ENCODE data around the gene LMCD1. TPM values are rescaled to one million over a fixed set of nuclear protein-coding genes. Genes with fewer than 3 reads are reported as not detected.

The LMCD1 gene
- total and polyA plus RNA-seq, 2 of the 8 experiments (the other 6 are each of a cell fraction or from before 2014, with no cell fraction given): 12.3 to 26.5 TPM

DNA sequence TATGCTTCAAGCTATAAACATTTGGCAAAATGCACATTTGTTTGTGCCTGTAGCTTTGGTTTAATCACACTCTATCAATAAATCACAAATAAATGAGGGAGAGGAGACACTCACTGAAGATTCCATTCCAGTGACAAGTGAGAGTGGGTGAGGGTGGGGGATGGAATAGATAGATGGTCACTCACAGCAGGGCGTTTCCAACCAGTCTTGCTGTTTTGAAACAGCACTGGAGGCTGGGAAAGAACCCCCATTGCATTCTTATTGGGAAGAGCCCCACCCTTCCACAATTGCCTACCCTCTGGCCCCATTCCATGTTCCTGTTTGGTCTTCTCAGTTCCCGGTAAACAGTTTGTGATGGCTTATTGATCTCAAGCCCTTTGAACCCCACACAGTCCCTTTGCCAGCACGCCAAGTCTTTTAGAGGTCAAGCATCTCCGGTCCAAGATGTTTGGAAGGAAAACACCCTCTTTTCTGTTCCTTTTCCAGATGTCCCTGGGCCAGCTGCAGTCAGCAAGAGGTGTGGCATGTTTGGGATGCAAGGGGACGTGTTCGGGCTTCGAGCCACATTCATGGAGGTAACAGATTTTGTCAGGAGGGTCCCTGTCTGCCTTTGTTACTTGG lies 30.7 kb downstream of the LMCD1 start:
- no peak overlapping the region for H4K5ac ChIP-seq (ENCODE audit: insufficient read length, low read depth, low read length)
- H3K4ac ChIP-seq (replicated peaks; ENCODE audit: insufficient read length, low read depth, low read length): no peak overlapping the region
- no peaks in the 10 kb centered on the region for H3K27me3 ChIP-seq (replicated peaks in 1 of 4; ENCODE audit: control insufficient read depth in 3 of 4, extremely low read depth in 1 of 4, insufficient read depth in 3 of 4, low read length in 3 of 4)
- WGBS, 2 experiments (ENCODE audit: extremely low coverage in 1 of 2, insufficient coverage in 1 of 2, insufficient read length in 1 of 2, insufficient replicate concordance in 2 of 2, low coverage in 1 of 2, low lambda C conversion rate in 2 of 2, missing lambda C conversion rate in 1 of 2): 90% methylated on average over 7 of the region's 7 CpGs; no CpG with 5 or more reads in 1 of the 2 experiments
- H3K4me2 ChIP-seq (ENCODE audit: insufficient read depth in 1 of 2, low read depth in 2 of 2, low read length in 2 of 2): no peak overlapping the region
- H3K36me3 ChIP-seq (ENCODE audit: control insufficient read depth in 2 of 4, insufficient read depth in 4 of 4, low read length in 3 of 4): peaks cover 0 to 4% (median 2%) of the 10 kb centered on the region in 4 experiments; a peak in 4 of 8 replicates
- H3K27ac ChIP-seq (ENCODE audit: low read depth, low read length): no peak overlapping the region
- H3K9me3 ChIP-seq (ENCODE audit: insufficient read depth in 2 of 2, low read depth in 1 of 2, low read length in 1 of 2): 0 out of 4 replicates have a peak, but pooled peaks cover 0 to 2% of the 10 kb centered on the region in 2 experiments
- no peak for TF ChIP-seq YY1 (IDR thresholded peaks at IDR 0.05; ENCODE audit: low read depth, low read length)
- no peak for TF ChIP-seq TAF7 (optimal IDR thresholded peaks at IDR 0.05; ENCODE audit: borderline replicate concordance, low read depth, low read length)
- no peak for TF ChIP-seq TEAD4 (IDR thresholded peaks at IDR 0.05; ENCODE audit: low read depth, low read length)
- TF ChIP-seq TBP (IDR thresholded peaks at IDR 0.05; ENCODE audit: low read depth, low read length): no peak
- no peak for TF ChIP-seq RNF2 (IDR thresholded peaks at IDR 0.05; ENCODE audit: borderline replicate concordance, low read depth, low read length, missing control alignments, poor library complexity, severe bottlenecking)
- TF ChIP-seq CEBPB (IDR thresholded peaks at IDR 0.05; ENCODE audit: low read depth, low read length): no peak
- TF ChIP-seq BRCA1 (IDR thresholded peaks at IDR 0.05; ENCODE audit: low read depth, low read length): no peak
- TF ChIP-seq SP1 (IDR thresholded peaks at IDR 0.05; ENCODE audit: low read depth, low read length): no peak
- H3K56ac ChIP-seq (replicated peaks; ENCODE audit: insufficient read length, low read depth, low read length): no peak overlapping the region
- H3K4me3 ChIP-seq (ENCODE audit: extremely low read depth in 1 of 4, insufficient read depth in 2 of 4, low read depth in 3 of 4, low read length in 4 of 4): no peak overlapping the region
- no peaks in the 10 kb centered on the region for H3K23me2 ChIP-seq (ENCODE audit: low read depth, low read length)
- no peaks in the 10 kb centered on the region for H4K20me1 ChIP-seq (replicated peaks in 1 of 2; ENCODE audit: control insufficient read depth in 1 of 2, insufficient read depth in 2 of 2, low read length in 2 of 2)
- H3K23ac ChIP-seq (ENCODE audit: insufficient read length): no peak overlapping the region
- no peak overlapping the region for H3K18ac ChIP-seq (ENCODE audit: extremely low read depth, low read length)
- no peak overlapping the region for H3K9ac ChIP-seq (replicated peaks in 1 of 4; ENCODE audit: extremely low read depth in 1 of 4, low read depth in 3 of 4, low read length in 3 of 4)
- H3K4me1 ChIP-seq (replicated peaks in 1 of 4; ENCODE audit: control insufficient read depth in 3 of 4, insufficient read depth in 4 of 4, low read length in 3 of 4): peaks cover 0 to 10% (median 8%) of the 10 kb centered on the region in 4 experiments; a peak in 6 of 7 replicates
- CTCF ChIA-PET (ENCODE audit: partially characterized antibody): no interaction called here
- DNase-seq (ENCODE audit: low read depth in 1 of 2, low spot score in 2 of 2) (no peak), FAIRE-seq (no peak)
- H2BK20ac ChIP-seq (ENCODE audit: low read length): no peak overlapping the region
- H3K14ac ChIP-seq (ENCODE audit: insufficient read length): no peak overlapping the region
- H3K79me2 ChIP-seq (ENCODE audit: control insufficient read depth in 1 of 2, insufficient read depth in 2 of 2, low read length in 2 of 2): no peaks in the 10 kb centered on the region
- H3K79me1 ChIP-seq (ENCODE audit: low read depth, low read length): peaks cover 2% of the 10 kb centered on the region; the same call in 1 of the 2 replicates
- H2AFZ ChIP-seq (ENCODE audit: low read length): no peak overlapping the region
- no peak overlapping the region for H2BK12ac ChIP-seq (ENCODE audit: low read depth, low read length)
- no peak overlapping the region for H2BK5ac ChIP-seq (ENCODE audit: low read depth, low read length)
- H2AK5ac ChIP-seq (ENCODE audit: low read depth, low read length): no peak overlapping the region
- H4K8ac ChIP-seq (ENCODE audit: extremely low read depth, insufficient read depth, low read length): no peak overlapping the region
- no peak overlapping the region for H4K91ac ChIP-seq (replicated peaks; ENCODE audit: insufficient read length, low read length)
- POLR2A ChIA-PET (ENCODE audit: partially characterized antibody): no interaction called here
- no peak overlapping the region for H2BK15ac ChIP-seq (ENCODE audit: low read length)
- H2BK120ac ChIP-seq (replicated peaks; ENCODE audit: low read depth, low read length): no peak overlapping the region

Data from H1 (cell line).